CD14-positive monocyte (primary cell): ENCODE data around the gene C1orf226. TPM values are rescaled to one million over a fixed set of nuclear protein-coding genes. Genes with fewer than 3 reads are reported as not detected.

Experiments
- DNase-seq, 3 donors: peaks; one replicate each; pipeline ENCODE4 v3.0.0-alpha.2; 2011 to 2022
- H2AFZ ChIP-seq: 2 replicates; pipeline ENCODE4 v1.6.0; 2012; ENCODE audit warnings: mild to moderate bottlenecking, low read depth, low read length, inconsistent platforms; ENCODE audit not compliant: insufficient read depth, poor library complexity, severe bottlenecking
- H3K27ac ChIP-seq, 2 donors: 1 replicate in 1 of 2; 2 replicates in 1 of 2; pipeline ENCODE4 v1.5.1; 2012 to 2013; ENCODE audit warnings: low read length in 2 of 2, control low read depth in 1 of 2, inconsistent platforms in 1 of 2, low read depth in 1 of 2, mild to moderate bottlenecking in 1 of 2
- H3K27me3 ChIP-seq, 2 donors: one replicate each; pipeline versions ENCODE4 v1.6.0 to v1.6.1; 2011 to 2013; ENCODE audit warnings: low read length in 2 of 2; ENCODE audit not compliant: control insufficient read depth in 2 of 2, insufficient read depth in 2 of 2
- H3K36me3 ChIP-seq, 2 donors: replicated peaks in 1 of 2; 1 replicate in 1 of 2; 2 replicates in 1 of 2; pipeline versions ENCODE4 v1.5.1 to v1.6.1; 2012 to 2013; ENCODE audit warnings: low read length in 2 of 2, control low read depth in 1 of 2, inconsistent platforms in 1 of 2, mild to moderate bottlenecking in 1 of 2; ENCODE audit not compliant: insufficient read depth in 2 of 2, control insufficient read depth in 1 of 2
- H3K4me1 ChIP-seq, 2 donors: 1 replicate in 1 of 2; 2 replicates in 1 of 2; pipeline versions ENCODE4 v1.5.1 to v1.6.1; 2012 to 2013; ENCODE audit warnings: low read length in 2 of 2, control low read depth in 1 of 2, inconsistent platforms in 1 of 2, mild to moderate bottlenecking in 1 of 2, moderate library complexity in 1 of 2; ENCODE audit not compliant: insufficient read depth in 2 of 2, control insufficient read depth in 1 of 2
- H3K4me2 ChIP-seq: replicated peaks from 2 replicates; pipeline ENCODE3; 2012; ENCODE audit warnings: low read length, moderate library complexity, mild to moderate bottlenecking; ENCODE audit not compliant: poor library complexity, severe bottlenecking; ENCODE audit errors: extremely low read depth
- H3K4me3 ChIP-seq, 3 experiments: fragments of 200-600 bp in 1 of 3; sonication (generic) in 1 of 3; replicated peaks in 1 of 3; 1 replicate in 2 of 3; 2 replicates in 1 of 3; pipeline ENCODE4 v1.5.1; 2011 to 2013; ENCODE audit warnings: low read length in 3 of 3, mild to moderate bottlenecking in 3 of 3, control low read depth in 2 of 3, low read depth in 2 of 3, inconsistent platforms in 1 of 3, moderate library complexity in 1 of 3
- H3K79me2 ChIP-seq: 2 replicates; pipeline ENCODE4 v1.6.0; 2012; ENCODE audit warnings: mild to moderate bottlenecking, control low read depth, inconsistent platforms, low read length, moderate library complexity; ENCODE audit not compliant: insufficient read depth
- H3K9ac ChIP-seq: 2 replicates; pipeline ENCODE4 v1.6.0; 2017; ENCODE audit warnings: low read length, mild to moderate bottlenecking; ENCODE audit not compliant: insufficient read depth, poor library complexity, severe bottlenecking
- H3K9me3 ChIP-seq, 2 donors: replicated peaks in 1 of 2; 1 replicate in 1 of 2; 2 replicates in 1 of 2; pipeline versions ENCODE4 v1.5.1 to v1.6.1; 2012 to 2013; ENCODE audit warnings: low read length in 2 of 2, control low read depth in 1 of 2; ENCODE audit not compliant: control insufficient read depth in 1 of 2, insufficient read depth in 1 of 2
- H4K20me1 ChIP-seq: 2 replicates; pipeline ENCODE4 v1.6.0; 2012; ENCODE audit warnings: mild to moderate bottlenecking, low read length, control low read depth, moderate library complexity; ENCODE audit not compliant: insufficient read depth
- H3K27ac Mint-ChIP-seq, 7 donors: one replicate each; pipeline ENCODE4 v1.8.0; 2020; ENCODE audit warnings: mild to moderate bottlenecking in 7 of 7, mixed read lengths in 7 of 7, moderate library complexity in 6 of 7, inconsistent platforms in 2 of 7
- H3K27me3 Mint-ChIP-seq, 3 donors: one replicate each; pipeline ENCODE4 v1.8.0; 2021 to 2022; ENCODE audit warnings: low read depth in 3 of 3, mild to moderate bottlenecking in 3 of 3, mixed read lengths in 3 of 3, moderate library complexity in 3 of 3, inconsistent platforms in 1 of 3
- H3K36me3 Mint-ChIP-seq, 2 donors: one replicate each; pipeline ENCODE4 v1.8.0; 2020; ENCODE audit warnings: mixed read lengths in 2 of 2, inconsistent platforms in 1 of 2, mild to moderate bottlenecking in 1 of 2
- H3K4me1 Mint-ChIP-seq: one replicate; pipeline ENCODE4 v1.8.0; 2020; ENCODE audit warnings: mild to moderate bottlenecking, mixed read lengths
- H3K4me3 Mint-ChIP-seq, 2 donors: one replicate each; pipeline ENCODE4 v1.8.0; 2020; ENCODE audit warnings: mild to moderate bottlenecking in 2 of 2, mixed read lengths in 2 of 2, moderate library complexity in 1 of 2
- H3K9me3 Mint-ChIP-seq, 7 donors: one replicate each; pipeline ENCODE4 v1.8.0; 2020 to 2022; ENCODE audit warnings: mixed read lengths in 7 of 7, mild to moderate bottlenecking in 6 of 7, moderate library complexity in 6 of 7, inconsistent platforms in 2 of 7
- WGBS: methylation state at CpG from one replicate; pipeline ENCODE4 v1.1.5; 2013; ENCODE audit warnings: missing lambda C conversion rate; ENCODE audit not compliant: insufficient coverage; 5-methylcytosine and 5-hydroxymethylcytosine counted together
- intact Hi-C, 2 donors: fragments of 100-400 bp; cut with micrococcal nuclease; formaldehyde crosslinking; loops; one replicate each; pipeline versions ENCODE4 v1.15.0 to v1.15.1; 2023
- polyA plus RNA-seq, 3 donors: library from polyadenylated mRNA; depleted of rRNA in 1 of 3; unstranded in 2 of 3; stranded (reverse) in 1 of 3; fragments of 300-500 nt in 2 of 3; fragments of >200 nt in 1 of 3; fragmentation: Illumina TruSeq in 2 of 3; gene quantifications; 1 replicate in 2 of 3; 2 replicates in 1 of 3; pipeline ENCODE4 v1.2.3, GENCODE V29; 2012 to 2021
- TF ChIP-seq, protein P1 (sequence below): fragments of 200-600 bp; IDR thresholded peaks from one replicate; pipeline ENCODE4 v1.8.0; 2022; ENCODE audit warnings: antibody characterized with exemption, mild to moderate bottlenecking

The C1orf226 gene
- polyA plus RNA-seq, 3 donors, result 0.10 to 0.31 TPM; not detected in 1

- DNase-seq, result no peak
- Histone ChIP-seq H3K4me1 (peaks cover 0 to 6% of the 10 kb centered on the region in 2 donors), H3K9ac (no peak overlapping the region), H4K20me1 (no peaks in the 10 kb centered on the region), H3K27me3 (no peaks in the 10 kb centered on the region), H3K4me2 (no peak overlapping the region), H3K27ac (no peak overlapping the region), H3K4me3 (no peak overlapping the region), H2AFZ (no peak overlapping the region), H3K79me2 (no peaks in the 10 kb centered on the region), H3K36me3 (no peaks in the 10 kb centered on the region), H3K9me3 (no peaks in the 10 kb centered on the region)
- 86% methylated on average over 1 of the region's 6 CpGs for WGBS
- peaks cover 0 to 3% (median 0%) of the 10 kb centered on the region in 3 donors for H3K27me3 Mint-ChIP-seq
- TF ChIP-seq, protein P1, sequence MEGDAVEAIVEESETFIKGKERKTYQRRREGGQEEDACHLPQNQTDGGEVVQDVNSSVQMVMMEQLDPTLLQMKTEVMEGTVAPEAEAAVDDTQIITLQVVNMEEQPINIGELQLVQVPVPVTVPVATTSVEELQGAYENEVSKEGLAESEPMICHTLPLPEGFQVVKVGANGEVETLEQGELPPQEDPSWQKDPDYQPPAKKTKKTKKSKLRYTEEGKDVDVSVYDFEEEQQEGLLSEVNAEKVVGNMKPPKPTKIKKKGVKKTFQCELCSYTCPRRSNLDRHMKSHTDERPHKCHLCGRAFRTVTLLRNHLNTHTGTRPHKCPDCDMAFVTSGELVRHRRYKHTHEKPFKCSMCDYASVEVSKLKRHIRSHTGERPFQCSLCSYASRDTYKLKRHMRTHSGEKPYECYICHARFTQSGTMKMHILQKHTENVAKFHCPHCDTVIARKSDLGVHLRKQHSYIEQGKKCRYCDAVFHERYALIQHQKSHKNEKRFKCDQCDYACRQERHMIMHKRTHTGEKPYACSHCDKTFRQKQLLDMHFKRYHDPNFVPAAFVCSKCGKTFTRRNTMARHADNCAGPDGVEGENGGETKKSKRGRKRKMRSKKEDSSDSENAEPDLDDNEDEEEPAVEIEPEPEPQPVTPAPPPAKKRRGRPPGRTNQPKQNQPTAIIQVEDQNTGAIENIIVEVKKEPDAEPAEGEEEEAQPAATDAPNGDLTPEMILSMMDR, result no peak
- no peaks in the 10 kb centered on the region for H3K36me3 Mint-ChIP-seq
- no peak overlapping the region for H3K27ac Mint-ChIP-seq
- H3K4me1 Mint-ChIP-seq, result peaks cover 5% of the 10 kb centered on the region
- H3K4me3 Mint-ChIP-seq, result no peak overlapping the region
- H3K9me3 Mint-ChIP-seq, result no peaks in the 10 kb centered on the region
- intact Hi-C loops, result no loop called here
Measured at GRCh38 chr1:162380061-162380846, 1.3 kb upstream of the C1orf226 start.

- H4K20me1 ChIP-seq, result no peaks in the 10 kb centered on the region
- H3K4me1 ChIP-seq, result peaks cover 7 to 14% of the 10 kb centered on the region in 2 donors
- no peaks in the 10 kb centered on the region for H3K27me3 ChIP-seq
- Mint-ChIP-seq H3K27ac (no peak overlapping the region), H3K9me3 (no peaks in the 10 kb centered on the region), H3K4me3 (no peak overlapping the region), H3K27me3 (peaks cover 0 to 2% (median 0%) of the 10 kb centered on the region in 3 donors), H3K36me3 (no peaks in the 10 kb centered on the region), H3K4me1 (peaks cover 16% of the 10 kb centered on the region)
- H2AFZ ChIP-seq, result no peak overlapping the region
- no peaks in the 10 kb centered on the region for H3K9me3 ChIP-seq
- intact Hi-C loops, result no loop called here
- H3K4me2 ChIP-seq, result no peak overlapping the region
- DNase-seq, result no peak
- H3K9ac ChIP-seq, result no peak overlapping the region
- no peaks in the 10 kb centered on the region for H3K79me2 ChIP-seq
- no peak overlapping the region for H3K27ac ChIP-seq
- TF ChIP-seq, protein P1, result no peak
- 99% methylated on average over 12 of the region's 13 CpGs for WGBS
- no peak overlapping the region for H3K4me3 ChIP-seq
- H3K36me3 ChIP-seq, result no peaks in the 10 kb centered on the region
Measured at GRCh38 chr1:162381941-162382750, 618 bp downstream of the C1orf226 start.
